Measurements from ENCODE around the gene ILRUN.

DNA sequence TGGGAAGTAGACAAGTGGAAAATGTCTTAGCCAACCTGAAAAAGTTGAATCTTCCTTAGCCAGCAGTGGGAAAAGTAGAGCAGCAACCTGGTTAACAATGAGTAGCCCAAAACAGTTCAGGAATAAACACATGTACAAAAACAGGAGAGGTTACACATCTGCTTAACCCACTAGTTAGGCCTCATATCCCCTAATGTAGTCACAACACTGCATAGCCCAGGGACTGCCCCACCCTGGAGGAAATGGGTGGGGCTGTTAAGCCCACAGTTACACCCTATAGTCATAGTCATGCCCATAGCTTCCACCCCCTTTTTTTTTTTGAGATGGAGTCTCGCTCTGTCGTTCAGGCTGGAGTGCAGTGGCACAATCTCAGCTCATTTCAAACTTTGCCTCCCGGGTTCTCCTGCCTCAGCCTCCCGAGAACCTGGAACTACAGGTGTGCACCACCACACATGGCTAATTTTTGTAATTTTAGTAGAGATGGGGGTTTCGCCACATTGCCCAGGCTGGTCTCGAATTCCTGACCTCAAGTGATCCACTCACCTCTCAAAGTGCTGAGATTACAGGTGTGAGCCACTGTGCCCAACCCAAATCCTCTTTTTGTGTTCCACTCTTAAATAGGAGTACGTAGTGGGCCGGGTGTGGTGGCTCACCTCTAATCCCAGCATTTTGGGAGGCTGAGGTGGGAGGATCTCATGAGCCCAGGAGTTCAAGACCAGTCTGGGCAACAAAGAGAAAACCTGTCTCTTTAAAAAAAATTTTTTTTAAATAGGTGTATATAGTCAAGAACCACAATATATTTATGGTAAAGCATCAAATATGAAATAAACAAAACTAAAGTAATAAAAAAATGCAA, 24.5 kb downstream of the ILRUN start:
- TF ChIP-seq, protein P1, sequence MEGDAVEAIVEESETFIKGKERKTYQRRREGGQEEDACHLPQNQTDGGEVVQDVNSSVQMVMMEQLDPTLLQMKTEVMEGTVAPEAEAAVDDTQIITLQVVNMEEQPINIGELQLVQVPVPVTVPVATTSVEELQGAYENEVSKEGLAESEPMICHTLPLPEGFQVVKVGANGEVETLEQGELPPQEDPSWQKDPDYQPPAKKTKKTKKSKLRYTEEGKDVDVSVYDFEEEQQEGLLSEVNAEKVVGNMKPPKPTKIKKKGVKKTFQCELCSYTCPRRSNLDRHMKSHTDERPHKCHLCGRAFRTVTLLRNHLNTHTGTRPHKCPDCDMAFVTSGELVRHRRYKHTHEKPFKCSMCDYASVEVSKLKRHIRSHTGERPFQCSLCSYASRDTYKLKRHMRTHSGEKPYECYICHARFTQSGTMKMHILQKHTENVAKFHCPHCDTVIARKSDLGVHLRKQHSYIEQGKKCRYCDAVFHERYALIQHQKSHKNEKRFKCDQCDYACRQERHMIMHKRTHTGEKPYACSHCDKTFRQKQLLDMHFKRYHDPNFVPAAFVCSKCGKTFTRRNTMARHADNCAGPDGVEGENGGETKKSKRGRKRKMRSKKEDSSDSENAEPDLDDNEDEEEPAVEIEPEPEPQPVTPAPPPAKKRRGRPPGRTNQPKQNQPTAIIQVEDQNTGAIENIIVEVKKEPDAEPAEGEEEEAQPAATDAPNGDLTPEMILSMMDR (IDR thresholded peaks at IDR 0.05; ENCODE audit: low read depth, low read length, poor library complexity, severe bottlenecking) = no peak
- no peak for TF ChIP-seq EZH2phosphoT487 (IDR thresholded peaks at IDR 0.05; ENCODE audit: borderline replicate concordance, low read length)
